ENCODE measurements around the gene PDE8A.

GRCh38 chr15:85035980-85036379 is 54.3 kb downstream of the PDE8A start:
- TF ChIP-seq RAD21 (IDR thresholded peaks at IDR 0.05; ENCODE audit: low read length) (no peak), CTCF (conservative IDR thresholded peaks at IDR 0.05; ENCODE audit: low read depth, low read length) (no peak), POLR2A (IDR thresholded peaks at IDR 0.05; ENCODE audit: low read depth, low read length) (no peak), MAZ (IDR thresholded peaks at IDR 0.05; ENCODE audit: borderline replicate concordance, low read depth, low read length) (no peak), CEBPB (IDR thresholded peaks at IDR 0.05; ENCODE audit: low read depth, low read length) (no peak), CHD1 (IDR thresholded peaks at IDR 0.05; ENCODE audit: low read depth, low read length) (no peak), MAFK (IDR thresholded peaks at IDR 0.05; ENCODE audit: low read depth, low read length) (no peak), ELK1 (IDR thresholded peaks at IDR 0.05; ENCODE audit: borderline replicate concordance, low read depth, low read length) (no peak), USF2 (IDR thresholded peaks at IDR 0.05; ENCODE audit: low read depth, low read length) (no peak), MXI1 (IDR thresholded peaks at IDR 0.05; ENCODE audit: borderline replicate concordance, low read depth, low read length) (no peak)
